IPS DF 4.7 (cell line): ENCODE data around the gene RPTN.

Source experiments
- DNase-seq: peaks from one replicate; pipeline ENCODE4 v3.0.0-alpha.2; 2013; ENCODE audit warnings: low spot score; ENCODE audit errors: extremely low read depth

Gene RPTN

DNA sequence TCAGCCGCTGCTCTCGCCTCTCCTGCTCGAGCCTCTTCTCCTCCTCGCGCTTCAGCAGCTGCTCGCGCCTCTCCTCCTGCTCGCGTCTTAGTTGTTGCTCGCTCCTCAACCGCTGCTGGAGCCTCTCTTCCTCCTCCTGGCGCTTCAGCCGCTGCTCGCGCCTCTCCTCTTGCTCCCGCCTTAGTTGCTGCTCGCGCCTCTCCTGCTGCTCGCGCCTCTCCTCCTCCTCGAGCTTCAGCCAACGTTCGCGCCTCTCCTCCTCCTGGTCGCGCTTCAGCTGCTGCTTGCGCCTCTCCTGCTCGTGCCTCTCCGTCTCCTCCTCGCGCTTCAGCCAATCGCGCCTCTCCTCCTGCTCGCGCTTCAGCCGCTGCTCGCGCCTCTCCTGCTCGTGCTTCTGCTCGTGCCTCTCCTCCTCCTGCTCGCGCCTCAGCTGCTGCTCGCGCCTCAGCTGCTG is 47.5 kb downstream of the RPTN start:
- no peak for DNase-seq

DNA sequence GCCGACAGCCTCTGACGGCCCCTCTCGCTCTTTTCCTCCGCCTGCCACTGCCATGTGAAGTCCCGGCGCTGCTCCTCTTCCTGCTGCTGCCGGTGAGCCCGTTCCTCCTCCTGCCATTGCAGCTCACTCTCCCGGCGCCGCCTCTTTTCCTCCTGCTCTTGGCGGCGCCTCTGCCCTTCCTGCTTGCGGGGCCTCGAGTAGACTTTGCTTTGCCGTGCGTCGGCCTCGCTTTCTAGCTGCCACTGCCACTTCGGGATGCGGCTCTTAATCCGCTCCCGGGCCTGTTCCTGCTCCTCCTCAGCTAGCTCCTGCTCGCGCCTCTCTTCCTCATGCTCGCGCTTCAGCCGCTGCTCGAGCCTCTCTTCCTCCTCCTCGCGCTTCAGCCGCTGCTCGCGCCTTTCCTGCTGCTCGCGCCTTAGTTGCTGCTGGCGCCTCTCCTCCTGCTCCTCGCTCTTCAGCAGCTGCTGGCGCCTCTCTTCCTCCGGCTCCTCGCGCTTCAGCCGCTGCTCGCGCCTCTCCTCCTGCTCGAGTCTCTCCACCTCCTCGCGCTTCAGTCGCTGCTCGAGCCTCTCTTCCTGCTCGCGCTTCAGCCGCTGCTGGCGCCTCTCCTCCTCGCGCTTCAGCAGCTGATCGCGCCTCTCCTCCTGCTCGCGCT is 48.0 kb downstream of the RPTN start:
- no peak for DNase-seq

GRCh38 chr1:152110365-152110859 is 48.6 kb downstream of the RPTN start:
- no peak for DNase-seq

- no peak for DNase-seq
Measured at GRCh38 chr1:152109998-152110294, 49.1 kb downstream of the RPTN start.

- DNase-seq: no peak
Measured at GRCh38 chr1:152109231-152109997, 49.6 kb downstream of the RPTN start.

- no peak for DNase-seq
Measured at GRCh38 chr1:152108882-152109222, 50.2 kb downstream of the RPTN start.

GRCh38 chr1:152107984-152108881 is 50.8 kb downstream of the RPTN start:
- DNase-seq: no peak

DNA sequence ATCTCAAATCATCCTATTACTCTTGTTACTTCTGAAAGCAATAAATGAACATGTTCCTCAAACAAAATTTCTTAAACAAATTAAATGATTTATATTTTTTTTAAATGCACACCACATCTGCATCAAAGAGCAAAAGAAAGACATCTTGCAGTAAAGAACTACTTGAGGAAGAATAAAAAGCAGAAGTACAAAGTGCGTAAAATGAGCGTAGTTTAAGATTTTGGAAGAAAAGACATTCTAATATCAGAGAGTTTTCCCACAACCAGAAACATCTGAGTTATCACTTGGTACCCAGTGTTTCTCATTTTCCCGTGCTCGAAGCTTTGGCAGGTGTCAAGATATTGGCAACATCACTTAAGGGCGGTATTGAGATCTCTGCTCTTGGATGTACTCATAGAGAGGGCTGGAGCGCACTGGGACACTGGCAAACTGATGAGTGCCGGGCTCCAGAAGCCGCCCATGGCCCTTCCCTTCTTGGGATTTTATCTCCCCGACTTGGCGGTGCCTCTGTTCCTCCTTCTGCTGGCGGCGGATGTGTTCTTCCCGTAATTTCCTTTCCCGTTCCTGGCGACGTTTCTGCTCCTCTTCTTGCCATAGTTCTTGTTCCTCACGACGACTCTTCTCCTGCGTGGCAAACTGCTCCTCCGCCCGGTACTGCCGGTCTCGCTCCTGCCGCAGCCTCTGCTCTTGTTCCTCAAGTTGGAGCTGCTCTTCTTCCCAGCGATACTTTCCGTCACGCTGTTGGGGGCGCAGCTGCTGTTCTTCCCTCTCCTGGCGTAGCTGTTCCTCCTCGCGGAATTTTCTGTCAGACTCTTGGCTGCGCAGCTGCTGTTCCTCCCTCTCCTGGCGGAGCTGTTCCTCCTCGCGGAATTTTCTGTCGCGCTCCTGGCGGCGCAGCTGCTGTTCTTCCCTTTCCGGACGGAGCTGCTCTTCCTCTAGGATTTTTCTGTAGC is 51.7 kb downstream of the RPTN start:
- DNase-seq: no peak

- no peak for DNase-seq
Measured at GRCh38 chr1:152104854-152105253, 54.2 kb downstream of the RPTN start.
